Choroid plexus epithelial cell (primary cell): ENCODE data around the gene NR2F2.
A peak's percentile ranks its signal among the peaks of the same experiment; 100 is the strongest.

ENCODE experiments used
- DNase-seq: peaks from one replicate; pipeline ENCODE4 v3.0.0-alpha.2; 2010; ENCODE audit warnings: low read depth
- H3K4me3 ChIP-seq: 2 replicates; pipeline ENCODE4 v1.5.1; 2011; ENCODE audit warnings: low read depth, mild to moderate bottlenecking, control low read depth, low read length, moderate library complexity
- CTCF ChIP-seq: conservative IDR thresholded peaks from 2 replicates; pipeline ENCODE4 v1.5.1; 2011; ENCODE audit warnings: low read depth, mild to moderate bottlenecking, control low read depth, inconsistent platforms, low read length, moderate library complexity

The NR2F2 gene

DNA sequence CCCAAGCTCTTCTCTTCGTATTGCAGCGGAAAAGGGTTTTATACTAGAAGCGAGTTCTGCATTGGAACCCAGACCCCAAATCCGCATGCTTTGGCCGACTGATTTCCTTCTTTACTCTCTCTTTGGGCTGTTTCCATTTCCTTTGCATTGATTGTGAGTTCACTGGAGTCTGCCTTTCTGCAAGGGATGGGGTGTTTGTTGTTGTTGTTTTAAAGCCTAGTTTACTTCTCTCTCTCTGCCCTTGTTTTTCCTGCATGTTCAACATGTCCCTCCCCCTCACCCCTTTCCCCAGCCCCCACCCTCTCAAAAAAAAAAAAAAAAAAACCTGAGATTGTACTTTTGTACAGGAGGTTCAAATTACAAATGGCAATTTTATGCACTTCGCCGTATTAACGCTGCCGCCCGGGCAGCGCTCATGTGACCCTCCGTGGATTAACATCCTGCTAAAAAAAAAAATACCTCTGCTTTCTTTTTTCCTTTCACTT lies 2.2 kb downstream of the NR2F2 start:
- no peak for TF ChIP-seq CTCF
- peak; percentile 49 for DNase-seq
- peak overlapping the region; percentile 94 for H3K4me3 ChIP-seq

- H3K4me3 ChIP-seq, result peak overlapping the region; percentile 94
- DNase-seq, result peak; percentile 84
- TF ChIP-seq CTCF, result no peak
Measured at GRCh38 chr15:96333131-96334016, 2.9 kb downstream of the NR2F2 start.

DNA sequence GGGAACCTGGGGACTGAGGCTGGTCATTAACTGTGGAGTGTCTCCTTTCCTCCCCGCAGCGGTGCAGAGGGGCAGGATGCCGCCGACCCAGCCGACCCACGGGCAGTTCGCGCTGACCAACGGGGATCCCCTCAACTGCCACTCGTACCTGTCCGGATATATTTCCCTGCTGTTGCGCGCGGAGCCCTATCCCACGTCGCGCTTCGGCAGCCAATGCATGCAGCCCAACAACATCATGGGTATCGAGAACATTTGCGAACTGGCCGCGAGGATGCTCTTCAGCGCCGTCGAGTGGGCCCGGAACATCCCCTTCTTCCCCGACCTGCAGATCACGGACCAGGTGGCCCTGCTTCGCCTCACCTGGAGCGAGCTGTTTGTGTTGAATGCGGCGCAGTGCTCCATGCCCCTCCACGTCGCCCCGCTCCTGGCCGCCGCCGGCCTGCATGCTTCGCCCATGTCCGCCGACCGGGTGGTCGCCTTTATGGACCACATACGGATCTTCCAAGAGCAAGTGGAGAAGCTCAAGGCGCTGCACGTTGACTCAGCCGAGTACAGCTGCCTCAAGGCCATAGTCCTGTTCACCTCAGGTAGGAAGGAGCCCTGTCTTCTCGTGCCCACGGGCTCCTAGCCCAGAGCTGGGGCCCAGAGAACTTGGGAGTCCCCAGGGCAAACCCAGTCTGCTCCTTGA lies 3.7 kb downstream of the NR2F2 start:
- peak; percentile 55 for DNase-seq
- no peak for TF ChIP-seq CTCF
- H3K4me3 ChIP-seq, result peak overlapping the region; percentile 94

DNA sequence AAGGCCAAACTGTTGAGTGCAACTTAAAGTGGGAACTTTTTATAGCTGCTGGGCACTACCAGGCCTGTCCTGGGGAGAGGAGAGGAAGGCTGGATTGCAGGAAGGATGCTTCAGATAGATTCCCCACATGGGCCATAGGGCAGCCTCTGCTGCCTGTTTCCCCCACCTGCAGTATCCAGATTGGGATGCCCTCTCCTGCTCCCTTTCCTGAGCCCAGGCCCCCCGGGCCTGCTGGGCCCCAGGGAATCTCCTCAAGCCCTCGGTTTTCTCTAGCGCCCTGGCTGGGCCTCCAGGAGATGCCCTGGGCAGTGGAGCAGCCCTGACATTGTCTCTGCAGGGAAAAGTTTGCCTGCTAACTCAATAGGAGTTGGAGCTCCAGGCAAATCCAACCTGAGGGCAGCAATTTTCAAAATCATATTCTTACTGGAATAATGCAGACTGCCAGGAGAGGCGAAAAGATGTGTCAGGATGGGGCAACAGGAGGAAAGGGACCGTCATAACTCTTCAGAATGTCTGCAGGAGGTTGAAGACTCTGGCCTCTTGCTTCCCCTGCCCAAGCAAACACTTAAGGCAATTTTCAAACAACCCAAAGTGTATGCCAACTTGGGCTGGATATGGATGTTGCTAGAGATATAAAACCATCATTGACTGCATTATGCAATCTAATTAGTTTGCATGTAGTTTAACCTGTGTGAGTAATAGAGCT lies 4.4 kb downstream of the NR2F2 start:
- TF ChIP-seq CTCF, result no peak
- DNase-seq, result peak; percentile 29
- H3K4me3 ChIP-seq, result peak overlapping the region; percentile 94

- no peak for TF ChIP-seq CTCF
- H3K4me3 ChIP-seq, result peak overlapping the region; percentile 94
- peak; percentile 39 for DNase-seq
Measured at GRCh38 chr15:96335411-96336024, 5.0 kb downstream of the NR2F2 start.

GRCh38 chr15:96336108-96336595 lies 5.7 kb downstream of the NR2F2 start:
- H3K4me3 ChIP-seq, result peak overlapping the region; percentile 94

More at GRCh38 chr15:96336108-96336595, 5.7 kb downstream of the NR2F2 start:
- no peak for TF ChIP-seq CTCF
- DNase-seq, result peak; percentile 27
